ENCODE results near the gene FOCAD.

- TF ChIP-seq CTCF (IDR thresholded peaks at IDR 0.05; ENCODE audit: low read depth, low read length, poor library complexity, severe bottlenecking) (no peak), EZH2phosphoT487 (IDR thresholded peaks at IDR 0.05; ENCODE audit: borderline replicate concordance, low read length) (no peak)
These were observed 297.4 kb downstream of the FOCAD start for GRCh38 chr9:20981486-20981885.

Measured in DOHH2 (cell line).